Upper lobe of right lung (tissue), 1 donor: ENCODE measurements around the gene CYB561D2. TPM values are rescaled to one million over a fixed set of nuclear protein-coding genes. Genes with fewer than 3 reads are reported as not detected.
A peak's percentile ranks its signal among the peaks of the same experiment; 100 is the strongest.
"Not testable (repeated sequence)": the region's sequence is repeated elsewhere in the genome, so short reads cannot be mapped to it uniquely, and the experiment has no call there.

Source experiments
- ATAC-seq: fragments of 200-7000 bp; cut with Tn5 transposase; one replicate; pipeline ENCODE4 v1.9.1; 2020; ENCODE audit warnings: mild to moderate bottlenecking, moderate library complexity
- DNase-seq: peaks from one replicate; pipeline ENCODE4 v3.0.0-alpha.2; 2020
- H3K27ac ChIP-seq: fragments of 200-600 bp; one replicate; pipeline ENCODE4 v1.8.0; 2022
- H3K27me3 ChIP-seq: fragments of 200-600 bp; one replicate; pipeline ENCODE4 v1.8.0; 2022; ENCODE audit warnings: mild to moderate bottlenecking
- H3K36me3 ChIP-seq: fragments of 200-600 bp; one replicate; pipeline ENCODE4 v1.8.0; 2022
- H3K4me1 ChIP-seq: fragments of 200-600 bp; one replicate; pipeline ENCODE4 v1.8.0; 2022
- H3K4me3 ChIP-seq: fragments of 200-600 bp; one replicate; pipeline ENCODE4 v1.8.0; 2022; ENCODE audit warnings: mild to moderate bottlenecking
- H3K9me3 ChIP-seq: fragments of 200-600 bp; one replicate; pipeline ENCODE4 v1.8.0; 2022
- CTCF ChIP-seq: fragments of 200-600 bp; IDR thresholded peaks from one replicate; pipeline ENCODE4 v1.8.0; 2022; ENCODE audit warnings: antibody characterized with exemption
- intact Hi-C: fragments of 100-400 bp; cut with DNase I; formaldehyde crosslinking; loops from one replicate; pipeline ENCODE4 v1.11.0; 2022
- long read RNA-seq: library from polyadenylated mRNA; unstranded; transcript quantifications from one replicate; pipeline ENCODE4 v2.0.0, GENCODE V29; 2021
- total RNA-seq: library from RNA; stranded (reverse); fragmentation: NEBNext Ultra II Directional; extraction: Animal tissue kit (Norgen Biotek cat#: 25700); gene quantifications from one replicate; pipeline ENCODE4 v1.2.1, GENCODE V29; 2021
- donor health status: DM: no; HTN: yes; CAD: no; lungs with severe emphysema.

CYB561D2 gene
- 23.9 TPM for total RNA-seq
- long read RNA-seq, transcript CYB561D2-202 (3 exons, 1,533 nt): minor isoform, 7 of 42 reads
- long read RNA-seq, transcript CYB561D2-201 (4 exons, 1,225 nt): minor isoform, 8 of 42 reads
- long read RNA-seq, transcript CYB561D2-205 (4 exons, 1,319 nt): major isoform, 17 of 42 reads
- long read RNA-seq, partial matches to known transcripts: 1 of 42 reads
- long read RNA-seq, other reads (novel, unspliced or antisense): 8 of 42 reads

GRCh38 chr3:50350527-50351322, at the start of gene CYB561D2, which contains the start of gene NPRL2:
Gene CYB561D2, plus strand, starts transcription at chr3:50350862. Its CDS starts 572 bp downstream, at chr3:50351434.
Gene NPRL2, minus strand, starts transcription at chr3:50350775. Its CDS starts 123 bp downstream, at chr3:50350652.
- Histone ChIP-seq H3K36me3 (peaks cover 51% of the 10 kb centered on the region), H3K27ac (peak within 1 kb of the TSS; percentile 92), H3K4me3 (peak within 1 kb of the TSS; percentile 73), H3K4me1 (peaks cover 32% of the 10 kb centered on the region), H3K9me3 (no peaks in the 10 kb centered on the region), H3K27me3 (no peaks in the 10 kb centered on the region)
- TF ChIP-seq CTCF: no peak
- intact Hi-C loops: no loop called here
- peak; percentile 95 for ATAC-seq
- DNase-seq: peak; percentile 99

DNA sequence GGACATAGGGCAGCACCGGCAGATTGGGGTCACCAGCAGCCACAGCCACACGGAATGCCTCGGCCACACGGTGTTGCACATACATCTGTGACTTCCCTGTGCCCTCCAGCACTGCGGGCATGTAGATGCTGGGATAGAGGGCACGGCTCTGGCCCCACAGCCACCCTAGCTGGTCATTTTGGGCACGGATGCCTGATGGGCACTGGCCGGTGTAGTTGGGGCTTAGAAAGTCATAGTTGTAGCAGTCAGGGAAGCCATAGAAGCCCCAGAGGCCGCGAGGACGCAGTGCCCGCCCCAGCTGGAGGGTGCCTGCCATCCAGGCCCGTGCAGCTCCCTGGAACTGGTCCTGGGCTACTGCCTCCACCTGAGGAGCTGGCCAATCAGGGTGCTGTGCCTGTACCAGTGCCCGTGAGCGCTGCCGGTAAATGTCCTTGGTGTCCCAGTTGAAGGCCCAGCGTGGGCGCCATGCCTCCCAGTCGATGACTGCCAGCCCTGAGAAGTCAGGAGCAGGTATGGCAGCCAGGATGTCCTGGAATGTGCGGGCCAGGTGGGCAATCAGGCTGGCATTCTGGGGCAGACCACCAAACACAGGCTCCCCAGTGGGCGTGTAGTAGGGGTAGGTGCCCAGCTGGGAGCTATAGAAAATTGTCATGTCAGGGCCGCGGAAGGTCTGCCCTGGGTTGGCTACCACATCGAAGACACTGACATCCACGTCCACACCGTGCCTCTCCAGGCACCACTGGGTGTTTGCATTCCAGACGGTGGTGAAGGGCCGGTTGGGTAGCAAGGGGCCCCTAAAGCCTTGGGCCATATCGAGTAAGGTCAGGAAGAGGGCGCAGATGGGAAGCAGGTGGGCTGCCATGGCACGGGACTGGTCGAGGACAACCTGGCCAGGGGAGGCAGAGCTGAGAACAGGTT, 48.3 kb upstream of the CYB561D2 start:
- Histone ChIP-seq H3K9me3 (no peaks in the 10 kb centered on the region), H3K27me3 (no peaks in the 10 kb centered on the region), H3K27ac (peak overlapping the region; percentile 79), H3K36me3 (no peaks in the 10 kb centered on the region), H3K4me3 (peak overlapping the region; percentile 65), H3K4me1 (peaks cover 33% of the 10 kb centered on the region)
- TF ChIP-seq CTCF: no peak
- DNase-seq (no peak), ATAC-seq (no peak)
- intact Hi-C loops: no loop called here

DNA sequence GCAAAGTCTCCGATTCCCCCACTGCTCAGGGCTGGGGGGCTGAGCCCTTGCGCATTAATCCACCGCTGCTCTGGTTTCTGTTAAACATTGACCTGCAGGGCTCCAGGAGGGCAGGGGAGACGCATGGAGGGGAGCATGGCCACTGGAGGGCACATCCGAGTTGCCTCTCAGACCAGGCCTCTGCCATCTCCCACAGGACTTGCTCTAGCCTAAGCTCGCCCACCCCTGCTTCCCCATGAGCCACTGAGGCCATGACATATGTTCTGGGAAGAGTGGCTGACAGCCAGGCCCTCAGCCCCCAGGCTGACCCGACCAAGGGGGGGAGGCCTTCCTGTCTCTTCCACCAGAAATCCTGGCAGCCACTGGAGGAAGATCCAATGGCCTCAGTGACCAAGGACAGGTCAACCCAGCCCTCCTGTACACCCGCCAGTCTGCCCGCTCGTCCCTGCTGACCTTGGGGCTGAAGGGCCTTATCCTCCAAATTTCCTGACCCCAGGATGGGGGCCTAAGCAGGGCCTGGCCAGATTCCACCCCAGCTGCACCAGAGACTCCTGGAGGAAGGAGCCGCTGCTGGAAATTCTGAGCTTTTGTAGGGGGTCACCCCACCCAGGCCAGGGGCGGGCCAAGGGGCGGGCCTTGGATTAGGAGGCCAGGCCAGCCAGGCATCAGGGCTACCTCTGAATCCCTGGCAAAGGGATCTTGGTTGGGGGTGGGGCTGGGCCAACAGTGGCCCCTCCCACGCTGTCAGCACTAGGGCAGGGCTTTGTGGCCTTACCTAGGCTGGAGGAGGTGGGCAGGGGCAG, 47.4 kb upstream of the CYB561D2 start, which contains the start of gene HYAL1:
TSS of gene HYAL1 (minus strand) at position 562 of the 803 bp plus-strand sequence. CDS start 618 bp downstream, outside the sequence.
- DNase-seq: peak; percentile 92
- Histone ChIP-seq H3K27me3 (no peaks in the 10 kb centered on the region), H3K36me3 (no peaks in the 10 kb centered on the region), H3K9me3 (no peaks in the 10 kb centered on the region), H3K4me3 (peak within 1 kb of the TSS; percentile 65), H3K4me1 (peaks cover 29% of the 10 kb centered on the region), H3K27ac (peak within 1 kb of the TSS; percentile 79)
- TF ChIP-seq CTCF: peak; percentile 32
- ATAC-seq: peak; percentile 63
- intact Hi-C loops: no loop called here

- Histone ChIP-seq H3K4me1 (peaks cover 23% of the 10 kb centered on the region), H3K27ac (no peak overlapping the region), H3K27me3 (no peaks in the 10 kb centered on the region), H3K9me3 (no peaks in the 10 kb centered on the region), H3K36me3 (no peaks in the 10 kb centered on the region), H3K4me3 (no peak overlapping the region)
- DNase-seq (no peak), ATAC-seq (no peak)
- intact Hi-C loops: no loop called here
- no peak for TF ChIP-seq CTCF
Measured at GRCh38 chr3:50304601-50305000, 46.1 kb upstream of the CYB561D2 start.

GRCh38 chr3:50312041-50312440, 38.6 kb upstream of the CYB561D2 start:
- peaks cover 15% of the 10 kb centered on the region for H3K4me1 ChIP-seq

More at GRCh38 chr3:50312041-50312440, 38.6 kb upstream of the CYB561D2 start:
- H3K27me3 ChIP-seq, H3K9me3 ChIP-seq, H3K27ac ChIP-seq, DNase-seq, ATAC-seq, intact Hi-C loops: not testable (repeated sequence)
- Histone ChIP-seq H3K36me3 (peaks cover 10% of the 10 kb centered on the region), H3K4me3 (peak overlapping the region; percentile 19)
